Body of pancreas (tissue), 4 donors: Measurements from ENCODE around the gene CDS1. TPM values are rescaled to one million over a fixed set of nuclear protein-coding genes. Genes with fewer than 3 reads are reported as not detected.

Experiments used
- ATAC-seq: fragments of 150-250 bp; one replicate; pipeline ENCODE4 v1.9.1; 2016
- DNase-seq, 4 donors: peaks; one replicate each; pipeline ENCODE4 v3.0.0-alpha.2; 2019
- H3K27ac ChIP-seq, 4 donors: fragments of 200-600 bp; sonication (generic); 1 replicate in 3 of 4; 2 replicates in 1 of 4; pipeline versions ENCODE4 v1.5.1 to v1.6.1; 2016 to 2019; ENCODE audit warnings: mild to moderate bottlenecking in 1 of 4, mixed read lengths in 1 of 4, moderate library complexity in 1 of 4
- H3K27me3 ChIP-seq, 2 donors: fragments of 200-600 bp; sonication (generic); one replicate each; pipeline ENCODE4 v1.6.0; 2016; ENCODE audit warnings: mild to moderate bottlenecking in 1 of 2
- H3K36me3 ChIP-seq, 2 donors: fragments of 200-600 bp; sonication (generic); replicated peaks in 1 of 2; 2 replicates each; pipeline ENCODE4 v1.5.1; 2016; ENCODE audit warnings: low read depth in 2 of 2; ENCODE audit not compliant: insufficient read depth in 1 of 2
- H3K4me1 ChIP-seq: fragments of 200-600 bp; sonication (generic); one replicate; pipeline ENCODE4 v1.6.0; 2016
- H3K4me3 ChIP-seq, 2 donors: fragments of 200-600 bp; sonication (generic); 1 replicate in 1 of 2; 2 replicates in 1 of 2; pipeline ENCODE4 v1.5.1; 2016 to 2019
- H3K9me3 ChIP-seq, 3 donors: fragments of 200-600 bp; sonication (generic); 1 replicate in 2 of 3; 2 replicates in 1 of 3; pipeline ENCODE4 v1.5.1; 2016
- CTCF ChIP-seq, 7 experiments: fragments of 450-650 bp in 4 of 7; fragments of 200-600 bp in 3 of 7; sonication (generic) in 3 of 7; IDR thresholded peaks; one replicate each; pipeline ENCODE4 v1.5.1; 2016 to 2019; ENCODE audit warnings: antibody characterized with exemption in 7 of 7
- POLR2A ChIP-seq, 3 donors: fragments of 450-650 bp; IDR thresholded peaks; one replicate each; pipeline ENCODE4 v1.6.1; 2016; ENCODE audit warnings: antibody characterized with exemption in 3 of 3, mild to moderate bottlenecking in 2 of 3
- WGBS, 2 donors: methylation state at CpG; one replicate each; pipeline ENCODE4 v1.1.5; 2017; 5-methylcytosine and 5-hydroxymethylcytosine counted together
- intact Hi-C: fragments of 100-400 bp; cut with DNase I; formaldehyde crosslinking; loops from one replicate; pipeline ENCODE4 v1.15.1; 2023
- total RNA-seq, 2 donors: library from RNA; depleted of rRNA; stranded (reverse); fragments of >200 nt; gene quantifications; one replicate each; pipeline ENCODE4 v1.1.0, GENCODE V29; 2016

The CDS1 gene
- total RNA-seq, 2 donors from 2014 or later, result 5.2 to 5.9 TPM

- no peak for ATAC-seq
- no peaks in the 10 kb centered on the region for H3K9me3 ChIP-seq
- 87 to 96% methylated on average over 5 of the region's 5 CpGs for WGBS, 2 donors
- no peak overlapping the region for H3K4me3 ChIP-seq
- DNase-seq, result no peak
- H3K27ac ChIP-seq, result no peak overlapping the region
- no peaks in the 10 kb centered on the region for H3K36me3 ChIP-seq
- H3K27me3 ChIP-seq, result no peaks in the 10 kb centered on the region
- H3K4me1 ChIP-seq, result no peaks in the 10 kb centered on the region
- intact Hi-C loops, result no loop called here
- TF ChIP-seq CTCF (IDR thresholded peaks at IDR 0.05), result no peak
- no peak for TF ChIP-seq POLR2A (IDR thresholded peaks at IDR 0.05)
Measured at GRCh38 chr4:84562156-84562555, 20.8 kb upstream of the CDS1 start.

GRCh38 chr4:84563002-84563401 lies 19.9 kb upstream of the CDS1 start:
- ATAC-seq (no peak), DNase-seq (no peak)
- H3K27me3 ChIP-seq, result no peaks in the 10 kb centered on the region
- TF ChIP-seq CTCF (IDR thresholded peaks at IDR 0.05) (no peak), POLR2A (IDR thresholded peaks at IDR 0.05) (no peak)
- 65% methylated on average over 4 of the region's 4 CpGs for WGBS, 2 donors
- H3K36me3 ChIP-seq, result no peaks in the 10 kb centered on the region
- intact Hi-C loops, result no loop called here
- H3K4me3 ChIP-seq, result no peak overlapping the region
- H3K4me1 ChIP-seq, result no peaks in the 10 kb centered on the region
- no peaks in the 10 kb centered on the region for H3K9me3 ChIP-seq
- no peak overlapping the region for H3K27ac ChIP-seq

- Histone ChIP-seq H3K36me3 (no peaks in the 10 kb centered on the region), H3K9me3 (no peaks in the 10 kb centered on the region), H3K4me3 (no peak overlapping the region), H3K4me1 (no peaks in the 10 kb centered on the region), H3K27me3 (no peaks in the 10 kb centered on the region), H3K27ac (no peak overlapping the region)
- TF ChIP-seq POLR2A (IDR thresholded peaks at IDR 0.05), result no peak
- TF ChIP-seq CTCF (IDR thresholded peaks at IDR 0.05), result no peak
- no peak for ATAC-seq
- DNase-seq, result no peak
- intact Hi-C loops, result no loop called here
- WGBS, 2 donors, result 86 to 89% methylated on average over 4 of the region's 4 CpGs
Measured at GRCh38 chr4:84565951-84566350, 17.0 kb upstream of the CDS1 start.

GRCh38 chr4:84568496-84568895 lies 14.4 kb upstream of the CDS1 start:
- 29 to 40% methylated on average over 3 of the region's 3 CpGs for WGBS, 2 donors
- H3K36me3 ChIP-seq, result no peaks in the 10 kb centered on the region
- H3K27ac ChIP-seq, result no peak overlapping the region
- TF ChIP-seq CTCF (IDR thresholded peaks at IDR 0.05) (no peak), POLR2A (IDR thresholded peaks at IDR 0.05) (no peak)
- ATAC-seq (no peak), DNase-seq (no peak)
- no peaks in the 10 kb centered on the region for H3K9me3 ChIP-seq
- intact Hi-C loops, result no loop called here
- H3K4me1 ChIP-seq, result no peaks in the 10 kb centered on the region
- no peak overlapping the region for H3K4me3 ChIP-seq
- no peaks in the 10 kb centered on the region for H3K27me3 ChIP-seq

- TF ChIP-seq POLR2A (IDR thresholded peaks at IDR 0.05) (no peak), CTCF (IDR thresholded peaks at IDR 0.05) (no peak)
- Histone ChIP-seq H3K36me3 (no peaks in the 10 kb centered on the region), H3K27me3 (no peaks in the 10 kb centered on the region), H3K9me3 (no peaks in the 10 kb centered on the region), H3K4me3 (no peak overlapping the region), H3K27ac (no peak overlapping the region), H3K4me1 (no peaks in the 10 kb centered on the region)
- WGBS, 2 donors, result 86 to 88% methylated on average over 2 of the region's 2 CpGs
- DNase-seq (no peak), ATAC-seq (no peak)
- intact Hi-C loops, result no loop called here
Measured at GRCh38 chr4:84569009-84569408, 13.9 kb upstream of the CDS1 start.
